H9 (cell line): ENCODE results near the gene KIF7. TPM values are rescaled to one million over a fixed set of nuclear protein-coding genes. Genes with fewer than 3 reads are reported as not detected.

Experiments used
- DNase-seq: peaks from one replicate; pipeline ENCODE4 v3.0.0-alpha.2; 2017
- H2AFZ ChIP-seq: one replicate; pipeline ENCODE4 v1.6.1; 2013; ENCODE audit warnings: mild to moderate bottlenecking, low read length, control low read depth, moderate library complexity
- H2AK5ac ChIP-seq: 2 replicates; pipeline ENCODE4 v1.6.1; 2013; ENCODE audit warnings: low read length, control low read depth, mixed read lengths; ENCODE audit not compliant: insufficient read length
- H2BK120ac ChIP-seq: one replicate; pipeline ENCODE4 v1.6.1; 2013; ENCODE audit warnings: low read depth, mild to moderate bottlenecking, low read length, control low read depth, inconsistent platforms; ENCODE audit not compliant: poor library complexity, severe bottlenecking
- H2BK12ac ChIP-seq: 2 replicates; pipeline ENCODE4 v1.6.1; 2013; ENCODE audit warnings: low read length, control low read depth, mixed read lengths, low read depth; ENCODE audit not compliant: insufficient read length
- H2BK15ac ChIP-seq: 2 replicates; pipeline ENCODE4 v1.6.1; 2013; ENCODE audit warnings: low read depth, low read length, control low read depth
- H2BK20ac ChIP-seq: one replicate; pipeline ENCODE4 v1.6.1; 2013; ENCODE audit warnings: low read depth, mild to moderate bottlenecking, low read length, control low read depth, inconsistent platforms; ENCODE audit not compliant: poor library complexity, severe bottlenecking
- H2BK5ac ChIP-seq: 2 replicates; pipeline ENCODE4 v1.6.1; 2013; ENCODE audit warnings: low read length, control low read depth, mixed read lengths; ENCODE audit not compliant: insufficient read length
- H3K14ac ChIP-seq: 2 replicates; pipeline ENCODE4 v1.6.1; 2013; ENCODE audit warnings: low read length, control low read depth; ENCODE audit not compliant: insufficient read depth
- H3K18ac ChIP-seq: 2 replicates; pipeline ENCODE4 v1.6.1; 2013; ENCODE audit warnings: low read depth, mild to moderate bottlenecking, mixed read lengths, low read length, control low read depth; ENCODE audit not compliant: insufficient read length
- H3K23ac ChIP-seq: 2 replicates; pipeline ENCODE4 v1.6.1; 2013; ENCODE audit warnings: low read length, control low read depth, mixed read lengths, low read depth; ENCODE audit not compliant: insufficient read length
- H3K23me2 ChIP-seq: 2 replicates; pipeline ENCODE4 v1.6.1; 2013; ENCODE audit warnings: low read depth, mild to moderate bottlenecking, mixed read lengths, low read length, control low read depth; ENCODE audit not compliant: insufficient read length, poor library complexity, severe bottlenecking
- H3K27ac ChIP-seq: 2 replicates; pipeline ENCODE4 v1.5.1; 2013; ENCODE audit warnings: low read length, control low read depth, mixed read lengths, low read depth; ENCODE audit not compliant: insufficient read length
- H3K27me3 ChIP-seq: 2 replicates; pipeline ENCODE4 v1.6.1; 2013; ENCODE audit warnings: low read length, control low read depth, inconsistent platforms; ENCODE audit not compliant: insufficient read depth
- H3K4ac ChIP-seq: 2 replicates; pipeline ENCODE4 v1.6.1; 2013; ENCODE audit warnings: low read depth, mild to moderate bottlenecking, control low read depth, inconsistent platforms, low read length, moderate library complexity
- H3K4me1 ChIP-seq: 2 replicates; pipeline ENCODE4 v1.6.1; 2013; ENCODE audit warnings: low read length, control low read depth, inconsistent platforms; ENCODE audit not compliant: insufficient read depth
- H3K4me2 ChIP-seq: 2 replicates; pipeline ENCODE4 v1.6.1; 2013; ENCODE audit warnings: low read length, control low read depth, mixed read lengths; ENCODE audit not compliant: insufficient read length, insufficient read depth
- H3K56ac ChIP-seq: 2 replicates; pipeline ENCODE4 v1.6.1; 2013; ENCODE audit warnings: low read depth, mild to moderate bottlenecking, mixed read lengths, low read length, control low read depth; ENCODE audit not compliant: insufficient read length
- H3K79me1 ChIP-seq: 2 replicates; pipeline ENCODE4 v1.6.1; 2013; ENCODE audit warnings: low read depth, mild to moderate bottlenecking, moderate library complexity, low read length, control low read depth, inconsistent platforms; ENCODE audit not compliant: insufficient read depth, poor library complexity, severe bottlenecking
- H3K79me2 ChIP-seq: 2 replicates; pipeline ENCODE4 v1.6.1; 2013; ENCODE audit warnings: low read length, control low read depth, inconsistent platforms; ENCODE audit not compliant: insufficient read depth
- H3K9ac ChIP-seq: 2 replicates; pipeline ENCODE4 v1.6.1; 2013; ENCODE audit warnings: low read length, control low read depth, mixed read lengths; ENCODE audit not compliant: insufficient read length; ENCODE audit errors: extremely low read depth
- H3K9me3 ChIP-seq: one replicate; pipeline ENCODE4 v1.6.1; 2013; ENCODE audit warnings: low read depth, low read length, inconsistent platforms; ENCODE audit not compliant: control insufficient read depth
- H3T11ph ChIP-seq: one replicate; pipeline ENCODE4 v1.6.1; 2013; ENCODE audit warnings: mild to moderate bottlenecking, low read length, control low read depth, inconsistent platforms
- H4K20me1 ChIP-seq: one replicate; pipeline ENCODE4 v1.6.1; 2013; ENCODE audit not compliant: control insufficient read depth, insufficient read length, insufficient read depth
- H4K5ac ChIP-seq: 2 replicates; pipeline ENCODE4 v1.6.1; 2013; ENCODE audit warnings: low read depth, mild to moderate bottlenecking, mixed read lengths, low read length, control low read depth; ENCODE audit not compliant: insufficient read length
- H4K8ac ChIP-seq: replicated peaks from 2 replicates; pipeline ENCODE4 v1.6.1; 2013; ENCODE audit warnings: low read length, control low read depth, mixed read lengths, low read depth; ENCODE audit not compliant: insufficient read length
- H4K91ac ChIP-seq: 2 replicates; pipeline ENCODE4 v1.6.1; 2013; ENCODE audit warnings: low read depth, mild to moderate bottlenecking, moderate library complexity, mixed read lengths, low read length, control low read depth; ENCODE audit not compliant: insufficient read length
- H3K27ac Mint-ChIP-seq, 3 experiments: 2 replicates in 2 of 3; 3 replicates in 1 of 3; pipeline ENCODE4 v1.8.0; 2020 to 2021; ENCODE audit warnings: mixed read lengths in 3 of 3, mild to moderate bottlenecking in 1 of 3, moderate library complexity in 1 of 3
- H3K27me3 Mint-ChIP-seq: 2 replicates; pipeline ENCODE4 v1.8.0; 2021; ENCODE audit warnings: low read depth, mild to moderate bottlenecking, moderate library complexity, mixed read lengths
- H3K36me3 Mint-ChIP-seq, 3 experiments: 2 replicates in 2 of 3; 3 replicates in 1 of 3; pipeline ENCODE4 v1.8.0; 2020 to 2021; ENCODE audit warnings: low read depth in 3 of 3, mixed read lengths in 3 of 3; ENCODE audit not compliant: insufficient read depth in 1 of 3
- H3K4me1 Mint-ChIP-seq, 2 experiments: 2 replicates each; pipeline ENCODE4 v1.8.0; 2020; ENCODE audit warnings: mixed read lengths in 2 of 2
- H3K4me3 Mint-ChIP-seq, 2 experiments: 2 replicates in 1 of 2; 3 replicates in 1 of 2; pipeline ENCODE4 v1.8.0; 2020 to 2021; ENCODE audit warnings: mild to moderate bottlenecking in 2 of 2, mixed read lengths in 2 of 2, moderate library complexity in 1 of 2
- H3K9me3 Mint-ChIP-seq, 2 experiments: 2 replicates in 1 of 2; 3 replicates in 1 of 2; pipeline ENCODE4 v1.8.0; 2020; ENCODE audit warnings: mild to moderate bottlenecking in 2 of 2, mixed read lengths in 2 of 2, moderate library complexity in 1 of 2
- WGBS: extraction: QIAGEN DNeasy Blood & Tissue Kit; methylation state at CpG from one replicate; pipeline ENCODE4 v1.1.7; 2013; ENCODE audit warnings: missing lambda C conversion rate, low lambda C conversion rate, mixed read lengths; ENCODE audit not compliant: insufficient read length; ENCODE audit errors: extremely low coverage; 5-methylcytosine and 5-hydroxymethylcytosine counted together
- total RNA-seq: library from RNA; stranded (reverse); gene quantifications from 2 replicates; pipeline ENCODE4 v1.2.1, GENCODE V29; 2021
- TF ChIP-seq, protein P1 (sequence below): fragments of 200-600 bp; sonication (generic); conservative IDR thresholded peaks from 3 replicates; pipeline ENCODE4 v1.8.0; 2021; ENCODE audit warnings: antibody characterized with exemption, mild to moderate bottlenecking

Gene KIF7
- total RNA-seq, 1 experiment from 2014 or later, result 22.0 TPM

GRCh38 chr15:89578146-89578545 is 77.1 kb downstream of the KIF7 start:
- TF ChIP-seq, protein P1, sequence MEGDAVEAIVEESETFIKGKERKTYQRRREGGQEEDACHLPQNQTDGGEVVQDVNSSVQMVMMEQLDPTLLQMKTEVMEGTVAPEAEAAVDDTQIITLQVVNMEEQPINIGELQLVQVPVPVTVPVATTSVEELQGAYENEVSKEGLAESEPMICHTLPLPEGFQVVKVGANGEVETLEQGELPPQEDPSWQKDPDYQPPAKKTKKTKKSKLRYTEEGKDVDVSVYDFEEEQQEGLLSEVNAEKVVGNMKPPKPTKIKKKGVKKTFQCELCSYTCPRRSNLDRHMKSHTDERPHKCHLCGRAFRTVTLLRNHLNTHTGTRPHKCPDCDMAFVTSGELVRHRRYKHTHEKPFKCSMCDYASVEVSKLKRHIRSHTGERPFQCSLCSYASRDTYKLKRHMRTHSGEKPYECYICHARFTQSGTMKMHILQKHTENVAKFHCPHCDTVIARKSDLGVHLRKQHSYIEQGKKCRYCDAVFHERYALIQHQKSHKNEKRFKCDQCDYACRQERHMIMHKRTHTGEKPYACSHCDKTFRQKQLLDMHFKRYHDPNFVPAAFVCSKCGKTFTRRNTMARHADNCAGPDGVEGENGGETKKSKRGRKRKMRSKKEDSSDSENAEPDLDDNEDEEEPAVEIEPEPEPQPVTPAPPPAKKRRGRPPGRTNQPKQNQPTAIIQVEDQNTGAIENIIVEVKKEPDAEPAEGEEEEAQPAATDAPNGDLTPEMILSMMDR, result no peak
- Mint-ChIP-seq H3K36me3 (peaks cover 23 to 39% (median 37%) of the 10 kb centered on the region in 3 experiments; a peak in 6 of 7 replicates), H3K9me3 (no peaks in the 10 kb centered on the region; a peak in 2 of 5 replicates), H3K27me3 (peaks cover 2% of the 10 kb centered on the region; the same call in 1 of the 2 replicates), H3K4me1 (peaks cover 34 to 39% of the 10 kb centered on the region in 2 experiments), H3K4me3 (peak overlapping the region; percentile 61 to 88), H3K27ac (peak overlapping the region; percentile 69 to 96 (median 80); a peak in 5 of 7 replicates)
- Histone ChIP-seq H3K79me1 (peaks cover 5% of the 10 kb centered on the region), H3K9ac (peak overlapping the region; percentile 64), H3K56ac (no peak overlapping the region), H3K4ac (no peak overlapping the region), H3K18ac (no peak overlapping the region), H2BK5ac (no peak overlapping the region), H2AK5ac (no peak overlapping the region), H2BK20ac (no peak overlapping the region), H3K4me1 (0 out of 2 replicates have a peak, but pooled peaks cover 2% of the 10 kb centered on the region), H4K20me1 (no peaks in the 10 kb centered on the region), H3K79me2 (peaks cover 42% of the 10 kb centered on the region; the same call in 1 of the 2 replicates), H2AFZ (no peak overlapping the region), H3K14ac (no peak overlapping the region), H2BK15ac (no peak overlapping the region), H3K4me2 (peak overlapping the region; percentile 94), H3K27me3 (no peaks in the 10 kb centered on the region), H3K27ac (peak overlapping the region; percentile 44), H3T11ph (no peak overlapping the region), H2BK120ac (no peak overlapping the region), H3K9me3 (no peaks in the 10 kb centered on the region), H3K23ac (no peak overlapping the region), H4K8ac (no peak overlapping the region), H4K91ac (no peak overlapping the region), H4K5ac (no peak overlapping the region), H3K23me2 (peaks cover 21% of the 10 kb centered on the region), H2BK12ac (no peak overlapping the region)
- no CpG with 5 or more reads among the region's 2 CpGs for WGBS
- no peak for DNase-seq

Other genes starting within 250 kb of the KIF7 start
- 0.28 and 0.31 TPM in 2 replicates for gene RHCG, start 158.9 kb downstream of the KIF7 start, total RNA-seq
- gene TICRR, start 80.0 kb downstream of the KIF7 start, total RNA-seq, result 26.0 TPM in 2 replicates
- gene PLIN1, start 23.9 kb upstream of the KIF7 start, total RNA-seq, result 0.09 TPM in 1 of 2 replicates, not detected in the other
- 1.3 and 1.4 TPM in 2 replicates for gene PEX11A, start 35.3 kb upstream of the KIF7 start, total RNA-seq
- gene WDR93, start 35.3 kb upstream of the KIF7 start, total RNA-seq, result not detected in 2 replicates
- not detected in 2 replicates for gene MESP1, start 95.8 kb upstream of the KIF7 start, total RNA-seq
- 0.28 TPM in 1 of 2 replicates, not detected in the other for gene MESP2, start 120.9 kb upstream of the KIF7 start, total RNA-seq
- 3.5 and 3.6 TPM in 2 replicates for gene ANPEP, start 159.4 kb upstream of the KIF7 start, total RNA-seq
- gene AP3S2, start 238.5 kb upstream of the KIF7 start, total RNA-seq, result 33.9 and 38.5 TPM in 2 replicates